Anterior cingulate cortex (tissue), 58 donors: ENCODE measurements around the gene ACAP3.

Experiments used
- DNase-seq, 58 donors: peaks; one replicate each; lab custom pipeline; 2025; lab: John Stamatoyannopoulos, UW

Gene ACAP3

DNA sequence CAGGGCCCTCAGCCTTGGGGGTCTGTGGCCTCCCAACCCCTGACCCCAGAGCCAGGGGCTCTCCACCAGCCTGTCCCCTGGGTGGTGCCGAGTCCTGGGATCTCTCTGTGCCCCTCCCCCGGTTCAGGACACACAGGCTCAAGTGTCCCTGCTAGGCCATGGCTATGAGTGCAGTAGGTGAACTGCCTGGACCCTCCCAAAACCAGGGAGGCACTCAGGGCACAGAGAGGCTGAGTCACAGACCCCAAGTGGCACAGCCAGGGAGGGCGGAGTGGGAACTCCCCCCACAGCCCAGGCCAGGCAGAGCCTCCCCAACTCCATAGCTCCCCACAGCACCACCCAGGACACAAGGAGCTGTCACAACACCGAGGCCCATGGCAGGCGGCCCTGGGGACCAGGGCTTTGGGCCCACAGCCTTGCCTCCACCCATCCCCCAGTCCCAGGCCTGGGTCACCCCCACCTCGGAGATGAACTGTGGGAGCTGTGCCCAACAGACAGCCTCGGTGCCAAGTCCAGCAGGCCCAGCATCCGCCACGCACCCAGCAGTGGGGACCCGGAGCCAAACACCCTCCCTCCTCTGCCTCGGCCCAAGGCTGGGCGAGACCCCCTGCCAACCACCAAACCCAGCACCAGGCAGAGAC is 38.2 kb upstream of the ACAP3 start:
- peak in 4 of 58 donors; percentile 22 to 30 (median 26) for DNase-seq

DNA sequence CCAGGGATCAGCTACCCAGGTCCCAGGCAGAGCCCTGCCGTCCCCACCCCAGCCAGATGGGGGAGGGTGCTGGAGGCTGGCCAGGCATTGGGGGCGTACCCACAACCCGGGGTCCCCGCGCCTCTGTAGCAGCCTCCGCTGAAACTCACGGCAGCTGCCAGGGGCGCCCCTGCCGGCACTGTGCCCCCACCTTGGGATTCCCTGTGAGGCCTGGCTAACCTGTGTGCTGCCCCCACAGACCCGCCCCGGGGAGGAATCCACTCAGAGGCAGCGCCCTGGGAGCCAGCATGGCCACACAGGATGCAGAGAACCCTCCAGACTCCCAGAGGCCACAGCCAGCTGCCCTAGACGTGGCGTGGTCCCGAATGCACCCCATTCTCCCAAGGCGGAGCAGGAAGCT is 37.7 kb upstream of the ACAP3 start:
- DNase-seq, result no peak

DNA sequence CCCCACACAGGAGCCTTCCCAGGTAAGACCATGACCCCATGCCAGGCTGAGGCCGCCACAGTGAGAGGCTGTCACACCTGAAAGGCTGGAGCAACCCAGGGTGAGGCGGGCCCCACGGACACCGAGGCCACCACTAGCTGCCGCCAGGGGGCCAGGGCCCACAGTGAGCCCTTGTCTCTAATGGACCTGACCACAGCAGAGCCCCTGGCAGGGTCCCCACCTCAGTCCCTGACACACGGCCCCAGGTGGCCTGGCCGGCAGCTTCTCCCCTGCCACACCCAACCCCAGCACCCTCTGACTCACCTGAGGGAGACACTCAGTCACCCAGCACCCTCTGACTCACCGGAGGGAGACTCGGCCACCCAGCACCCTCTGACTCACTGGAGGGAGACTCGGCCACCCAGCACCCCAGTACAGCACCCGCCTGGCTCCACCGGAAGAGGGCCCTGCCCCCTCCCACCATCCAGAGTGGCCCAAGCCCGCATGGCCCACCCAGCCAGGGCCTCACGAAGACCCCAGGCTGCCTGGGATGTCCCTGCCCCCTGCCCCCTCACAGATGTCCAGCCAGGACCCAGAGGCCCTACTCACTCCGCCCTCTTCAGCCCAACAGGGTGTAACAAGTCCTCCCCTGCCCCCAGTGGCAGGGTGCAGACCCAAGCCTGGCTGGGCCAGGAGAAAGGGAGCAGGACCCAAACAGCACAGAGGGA is 37.1 kb upstream of the ACAP3 start:
- no peak for DNase-seq

DNA sequence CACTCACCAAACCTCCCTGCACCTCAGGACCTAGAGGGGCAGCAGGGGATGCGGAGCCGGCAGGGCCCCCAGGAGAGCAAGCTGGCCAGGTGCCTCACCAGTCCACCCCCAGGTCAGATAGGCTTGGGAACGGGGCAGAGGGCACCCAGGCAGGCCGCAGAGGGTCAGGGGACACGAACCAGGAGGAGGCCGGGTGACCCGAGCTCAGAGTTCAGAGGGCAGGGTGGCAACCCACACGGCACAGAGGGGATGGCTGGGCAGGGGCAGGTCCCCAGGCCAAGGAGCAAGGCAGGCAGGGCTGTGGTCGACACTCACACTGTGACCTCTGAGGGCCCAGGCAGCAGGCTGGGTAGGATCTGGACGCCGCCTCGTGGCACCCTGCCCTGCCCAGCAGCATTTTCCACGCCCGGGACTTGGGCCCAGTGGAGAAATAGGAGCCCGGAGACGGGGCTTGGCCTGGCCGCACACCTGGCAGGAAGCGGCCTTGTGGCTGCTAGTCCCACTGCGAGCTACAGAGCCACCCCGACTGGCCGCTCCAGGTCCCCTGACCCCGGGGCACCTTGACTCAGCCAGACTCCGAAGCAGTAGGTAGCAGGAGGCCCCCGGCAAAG is 36.2 kb upstream of the ACAP3 start:
- DNase-seq, result no peak

DNA sequence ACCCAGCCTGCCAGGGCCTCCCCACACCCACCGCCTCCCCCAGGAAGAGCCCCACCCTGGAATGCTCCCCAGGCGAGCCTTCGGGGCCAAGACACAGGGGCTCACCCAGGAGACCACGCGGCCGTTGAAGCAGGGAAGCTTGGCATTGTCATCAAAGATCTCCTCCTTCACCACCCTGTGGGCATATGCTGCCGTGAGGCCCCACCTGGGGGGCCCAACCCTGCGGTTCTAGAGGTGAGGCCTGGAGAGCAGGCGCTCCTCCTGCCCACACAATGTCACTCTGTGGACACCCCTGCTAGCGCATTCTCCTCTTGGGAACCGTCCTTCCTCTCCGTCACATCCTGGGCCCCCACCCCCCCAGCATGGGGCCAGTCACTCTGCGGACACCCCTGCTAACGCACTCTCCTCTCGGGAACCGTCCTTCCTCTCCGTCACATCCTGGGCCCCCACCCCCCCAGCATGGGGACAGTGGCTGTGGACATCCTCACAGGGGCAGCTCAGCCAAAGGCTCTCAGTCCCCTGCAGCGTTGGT is 34.9 kb upstream of the ACAP3 start:
- no peak for DNase-seq

DNA sequence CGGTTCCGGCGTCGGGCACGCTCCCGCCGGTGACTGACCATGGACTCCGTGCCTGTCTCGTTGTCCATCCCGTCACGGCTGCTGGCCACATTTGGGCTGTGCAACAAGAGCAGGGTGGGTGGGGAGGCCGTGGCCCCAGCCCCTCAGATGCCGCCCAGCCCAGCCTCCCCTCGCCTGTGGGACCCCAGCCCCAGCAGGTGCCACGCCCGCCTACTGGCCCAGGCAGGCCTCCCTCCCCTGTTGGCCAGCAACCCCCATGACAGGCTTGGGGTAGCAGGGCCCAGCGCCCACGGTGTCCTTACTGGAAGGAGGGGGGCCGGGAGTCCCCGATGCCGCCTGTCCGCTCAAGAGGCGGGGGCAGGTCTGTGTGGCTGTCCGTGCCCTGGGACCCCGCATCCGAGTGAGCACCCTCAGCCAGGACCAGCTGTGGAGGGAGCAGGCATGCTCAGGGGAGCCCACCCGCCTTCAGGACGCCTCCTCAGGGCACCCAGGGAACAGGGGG is 34.4 kb upstream of the ACAP3 start:
- DNase-seq, result no peak

DNA sequence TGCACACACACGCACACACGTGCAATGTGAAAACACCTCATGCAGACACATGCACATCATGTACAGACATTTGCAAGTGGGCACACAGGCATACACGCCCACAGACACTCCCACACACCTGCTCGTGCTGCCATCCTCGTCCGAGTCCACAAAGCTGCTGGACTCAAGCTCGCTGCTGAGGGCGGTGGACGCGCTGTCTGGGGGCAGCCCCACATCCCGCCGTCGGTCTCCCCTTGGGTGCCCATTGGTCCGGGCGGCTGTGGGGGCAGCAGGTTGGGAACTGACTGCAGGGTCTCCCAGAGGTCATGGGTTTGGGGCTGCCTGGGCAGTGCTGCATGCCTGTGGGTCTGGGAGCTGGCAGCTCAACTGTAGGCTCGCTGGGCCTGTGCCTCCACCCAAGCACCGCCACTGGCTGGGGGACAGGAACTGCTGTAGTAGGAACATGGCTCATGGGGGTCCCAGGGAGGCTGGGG is 33.9 kb upstream of the ACAP3 start:
- DNase-seq, result no peak

DNA sequence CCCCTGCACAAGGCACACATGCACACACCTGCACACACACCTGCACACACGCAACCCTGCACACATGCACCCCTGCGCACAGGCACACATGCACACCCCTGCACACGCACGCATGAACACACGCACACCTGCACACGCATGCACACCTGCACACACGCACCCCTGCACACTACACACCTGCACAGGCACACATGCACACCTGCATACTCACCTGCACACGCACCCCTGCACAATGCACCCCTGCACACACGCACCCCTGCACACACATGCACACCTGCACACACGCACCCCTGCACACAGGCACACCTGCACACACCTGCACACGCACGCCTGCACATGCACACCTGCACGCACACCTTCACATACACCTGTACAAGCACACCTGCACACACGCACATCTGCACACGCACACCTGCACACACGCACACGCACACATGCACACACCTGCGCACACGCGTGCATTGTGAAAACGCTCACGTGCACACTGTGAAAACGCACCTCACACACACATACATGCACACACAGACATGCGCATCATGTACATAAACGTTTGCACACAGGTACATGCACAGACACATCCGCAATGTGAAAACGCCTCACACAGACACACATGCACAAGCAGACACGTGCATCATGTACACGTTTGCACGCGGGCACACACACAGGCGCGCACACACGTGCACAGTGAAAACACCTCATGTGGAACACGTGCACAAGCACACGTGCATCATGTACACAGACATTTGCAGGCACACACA is 33.2 kb upstream of the ACAP3 start:
- DNase-seq, result no peak

DNA sequence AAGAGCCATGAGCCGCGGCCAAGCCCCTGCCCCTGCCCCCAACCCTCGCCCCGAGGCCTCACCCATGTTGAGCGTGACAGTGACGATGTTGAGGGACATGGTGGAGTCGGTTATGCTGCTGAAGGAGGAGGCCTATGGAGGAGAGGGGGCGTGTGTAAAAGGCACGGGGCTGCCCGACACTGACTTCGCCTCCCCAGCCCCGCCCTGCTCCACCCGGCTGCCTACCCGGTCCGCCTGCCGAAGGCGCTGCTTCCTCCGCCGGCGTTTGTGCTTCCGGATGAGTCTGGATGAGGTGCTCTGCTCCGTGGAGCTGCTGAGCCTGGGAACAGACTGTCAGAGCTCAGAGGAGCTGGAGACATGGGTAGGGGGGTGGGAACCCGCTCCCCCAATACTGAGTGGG is 32.5 kb upstream of the ACAP3 start:
- peak in 1 of 58 donors; percentile 26 for DNase-seq

DNA sequence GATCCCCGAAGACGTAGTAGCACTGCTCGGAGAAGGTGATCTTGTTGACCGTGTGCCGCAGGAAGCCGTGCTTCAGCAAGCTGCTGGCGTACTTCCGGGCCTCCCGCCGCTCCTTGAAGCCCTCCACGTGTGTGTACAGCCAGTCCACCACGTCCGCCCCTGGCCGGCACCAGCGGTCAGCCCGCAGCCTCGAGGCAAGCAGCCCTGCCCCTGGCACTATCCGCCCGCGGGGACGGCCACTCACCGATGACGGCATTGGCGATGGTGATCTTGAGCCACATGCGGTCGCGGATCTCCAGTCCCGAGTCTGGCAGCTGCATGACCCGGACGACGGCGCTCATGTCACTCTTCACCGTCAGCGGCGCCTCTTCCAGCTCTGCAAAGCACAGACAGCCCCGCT is 30.5 kb upstream of the ACAP3 start:
- no peak for DNase-seq

DNA sequence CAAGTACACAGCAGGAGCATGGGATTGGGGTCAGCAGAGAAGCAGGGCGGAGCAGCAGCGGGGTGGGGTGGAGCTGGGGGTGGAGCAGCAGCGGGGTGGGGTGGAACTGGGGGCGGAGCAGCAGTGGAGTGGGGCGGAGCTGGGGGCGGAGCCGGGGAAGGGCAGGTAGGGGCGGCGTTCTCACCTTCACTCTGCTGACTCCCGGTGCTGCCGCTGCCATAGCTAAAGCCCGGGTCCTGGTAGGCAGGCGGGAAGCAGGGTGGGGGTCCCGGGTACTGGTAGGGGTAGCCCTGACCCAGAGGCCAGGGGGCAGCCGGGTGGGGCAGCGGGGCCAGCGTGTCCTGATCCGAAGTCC is 30.0 kb upstream of the ACAP3 start:
- DNase-seq, result no peak

DNA sequence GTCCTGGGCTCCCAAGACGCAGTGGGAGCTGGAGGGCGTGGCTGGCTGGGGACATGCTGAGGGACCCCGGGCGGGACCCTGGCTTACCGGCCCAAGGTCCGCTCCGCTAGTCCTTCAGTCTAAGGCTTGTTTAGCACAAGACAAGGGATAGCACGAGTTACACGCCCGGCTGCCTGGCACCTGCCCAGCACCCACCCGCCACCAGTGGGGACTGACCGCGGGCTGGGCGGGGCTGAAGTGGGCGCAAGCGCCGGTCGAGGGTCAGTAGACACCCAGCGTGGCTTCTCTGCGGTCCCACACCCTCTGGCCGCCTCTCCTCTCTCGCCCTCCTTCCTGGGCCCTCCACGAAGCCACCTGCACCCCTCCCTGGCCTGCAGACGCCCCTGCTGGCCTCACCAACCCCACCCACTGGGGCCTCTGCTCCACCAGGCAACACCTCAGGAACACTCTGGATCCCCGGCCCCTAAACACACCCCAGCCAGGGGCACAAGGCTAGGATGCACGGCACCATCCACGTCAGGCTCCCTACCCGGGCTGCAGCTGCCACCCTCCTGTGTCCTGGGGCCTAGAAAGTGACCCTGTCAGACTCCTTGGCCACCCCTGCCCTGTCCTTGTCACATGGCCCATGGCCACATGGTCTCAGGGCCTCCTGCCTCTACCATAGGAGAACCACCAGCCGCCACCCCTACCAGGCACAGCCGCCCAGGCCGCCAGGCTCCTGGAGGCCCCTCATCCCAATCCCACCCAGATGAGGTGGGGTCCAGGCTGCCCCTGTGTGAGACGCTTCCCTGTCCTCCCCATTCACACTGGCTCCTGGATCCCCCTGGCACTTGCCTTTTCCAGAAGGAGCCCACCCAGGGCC is 29.4 kb upstream of the ACAP3 start:
- no peak for DNase-seq

DNA sequence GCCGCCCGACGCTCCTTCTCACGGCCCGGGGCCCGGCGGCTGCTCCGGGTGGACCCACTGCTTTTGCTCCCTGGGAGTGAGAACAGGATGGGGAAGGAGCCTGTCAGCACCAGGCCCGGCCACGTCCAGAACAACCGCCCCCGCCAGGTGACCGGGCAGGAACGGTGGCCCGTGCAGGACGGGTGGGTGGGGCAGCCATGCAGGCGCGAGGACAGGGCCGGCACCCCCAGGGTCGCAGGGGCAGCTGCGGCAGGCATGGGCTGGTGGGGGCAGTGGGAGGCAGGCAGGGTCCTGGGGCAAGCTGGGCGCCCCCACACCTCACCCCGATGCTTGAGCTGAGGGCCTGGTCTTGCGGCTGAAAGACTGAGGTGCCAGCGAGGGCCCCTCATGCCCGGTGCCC is 28.7 kb upstream of the ACAP3 start:
- DNase-seq, result no peak

DNA sequence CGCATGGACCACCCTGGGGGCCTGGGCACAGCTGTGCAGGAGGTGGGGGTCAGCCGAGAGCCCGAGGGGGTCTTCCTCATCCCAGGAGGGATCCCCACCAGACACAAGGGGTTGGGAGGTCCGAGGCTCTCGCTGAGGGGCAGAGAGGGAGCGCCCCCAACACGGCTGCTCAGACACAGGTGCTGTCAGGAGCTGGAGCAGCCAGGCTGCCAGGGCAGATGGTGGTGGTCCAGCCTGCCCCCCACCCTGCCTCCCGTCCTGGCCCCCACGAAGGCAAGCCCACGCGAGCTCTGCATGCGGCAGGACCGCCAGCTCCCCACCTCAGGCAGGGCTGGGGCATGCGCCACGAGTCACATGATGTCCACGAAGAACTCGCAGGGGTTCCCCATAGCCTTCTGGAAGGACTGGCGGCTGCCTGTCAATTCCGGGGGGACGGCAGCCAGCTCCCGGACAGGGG is 28.1 kb upstream of the ACAP3 start:
- no peak for DNase-seq

DNA sequence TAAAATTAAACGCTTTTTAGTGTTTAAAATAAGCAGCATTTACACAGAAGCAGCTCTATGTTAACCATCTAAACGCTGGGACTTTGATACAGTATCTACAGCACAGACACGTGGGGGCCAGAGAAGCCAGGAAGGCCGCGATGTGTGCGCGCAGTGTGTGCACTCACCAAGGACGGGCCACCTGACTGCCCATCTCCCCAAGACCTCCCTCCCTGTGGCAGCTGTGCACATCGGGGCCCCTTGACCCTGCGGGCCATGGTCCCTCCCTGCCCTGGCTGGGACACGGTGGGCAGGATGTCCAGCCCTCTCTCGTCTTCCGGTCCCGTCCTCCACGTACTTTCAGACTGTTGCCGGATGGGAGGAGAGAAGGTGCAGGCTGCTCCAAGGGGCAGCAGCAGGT is 27.6 kb upstream of the ACAP3 start:
- no peak for DNase-seq

DNA sequence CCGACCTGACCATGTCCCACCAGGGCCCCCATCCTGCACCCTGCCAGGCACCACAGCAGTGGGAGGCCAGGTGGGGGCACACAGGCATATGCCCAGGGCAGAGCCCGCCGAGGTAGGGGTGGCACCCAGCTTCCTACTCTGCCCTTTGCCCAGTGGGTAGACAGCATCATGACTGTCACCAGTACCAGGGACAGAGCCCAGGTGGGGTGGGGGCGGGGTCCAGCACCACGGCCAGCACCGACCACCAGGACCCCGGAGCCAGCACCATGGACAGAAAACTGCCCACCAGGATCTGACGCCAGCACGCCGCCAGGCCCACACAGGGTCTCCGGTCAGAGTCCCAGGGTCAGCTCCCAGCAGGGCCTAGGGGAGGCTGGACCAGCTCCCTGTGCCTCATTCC is 27.1 kb upstream of the ACAP3 start:
- DNase-seq, result no peak

DNA sequence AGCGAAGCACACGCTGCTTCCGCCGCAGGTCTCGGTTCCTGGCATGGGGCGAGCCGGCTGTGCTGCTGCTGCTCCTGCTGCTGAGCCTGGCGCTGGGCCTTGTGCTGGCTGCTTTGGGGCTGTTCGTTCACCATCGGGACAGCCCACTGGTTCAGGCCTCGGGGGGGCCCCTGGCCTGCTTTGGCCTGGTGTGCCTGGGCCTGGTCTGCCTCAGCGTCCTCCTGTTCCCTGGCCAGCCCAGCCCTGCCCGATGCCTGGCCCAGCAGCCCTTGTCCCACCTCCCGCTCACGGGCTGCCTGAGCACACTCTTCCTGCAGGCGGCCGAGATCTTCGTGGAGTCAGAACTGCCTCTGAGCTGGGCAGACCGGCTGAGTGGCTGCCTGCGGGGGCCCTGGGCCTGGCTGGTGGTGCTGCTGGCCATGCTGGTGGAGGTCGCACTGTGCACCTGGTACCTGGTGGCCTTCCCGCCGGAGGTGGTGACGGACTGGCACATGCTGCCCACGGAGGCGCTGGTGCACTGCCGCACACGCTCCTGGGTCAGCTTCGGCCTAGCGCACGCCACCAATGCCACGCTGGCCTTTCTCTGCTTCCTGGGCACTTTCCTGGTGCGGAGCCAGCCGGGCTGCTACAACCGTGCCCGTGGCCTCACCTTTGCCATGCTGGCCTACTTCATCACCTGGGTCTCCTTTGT is 26.0 kb upstream of the ACAP3 start:
- peak in 1 of 58 donors; percentile 28 for DNase-seq

DNA sequence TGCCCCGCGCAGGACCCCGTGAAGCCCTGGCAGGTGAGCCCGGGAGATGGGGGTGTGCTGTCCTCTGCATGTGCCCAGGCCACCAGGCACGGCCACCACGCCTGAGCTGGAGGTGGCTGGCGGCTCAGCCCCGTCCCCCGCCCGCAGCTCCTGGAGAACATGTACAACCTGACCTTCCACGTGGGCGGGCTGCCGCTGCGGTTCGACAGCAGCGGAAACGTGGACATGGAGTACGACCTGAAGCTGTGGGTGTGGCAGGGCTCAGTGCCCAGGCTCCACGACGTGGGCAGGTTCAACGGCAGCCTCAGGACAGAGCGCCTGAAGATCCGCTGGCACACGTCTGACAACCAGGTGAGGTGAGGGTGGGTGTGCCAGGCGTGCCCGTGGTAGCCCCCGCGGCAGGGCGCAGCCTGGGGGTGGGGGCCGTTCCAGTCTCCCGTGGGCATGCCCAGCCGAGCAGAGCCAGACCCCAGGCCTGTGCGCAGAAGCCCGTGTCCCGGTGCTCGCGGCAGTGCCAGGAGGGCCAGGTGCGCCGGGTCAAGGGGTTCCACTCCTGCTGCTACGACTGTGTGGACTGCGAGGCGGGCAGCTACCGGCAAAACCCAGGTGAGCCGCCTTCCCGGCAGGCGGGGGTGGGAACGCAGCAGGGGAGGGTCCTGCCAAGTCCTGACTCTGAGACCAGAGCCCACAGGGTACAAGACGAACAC is 25.2 kb upstream of the ACAP3 start:
- peak in 1 of 58 donors; percentile 26 for DNase-seq
